Sigmoid colon (tissue), 4 donors: ENCODE data around the gene MCU.
"Not testable (repeated sequence)": the region's sequence is repeated elsewhere in the genome, so short reads cannot be mapped to it uniquely, and the experiment has no call there.

Experiments
- EP300 ChIP-seq, 4 donors: sonication (generic); formaldehyde crosslinking; IDR thresholded peaks; one replicate each; pipeline ENCODE4 v1.6.1; 2017; ENCODE audit warnings: antibody characterized with exemption in 4 of 4
- POLR2A ChIP-seq, 2 donors: fragments of 450-650 bp; IDR thresholded peaks; one replicate each; pipeline ENCODE4 v1.6.1; 2016; ENCODE audit warnings: antibody characterized with exemption in 2 of 2, mild to moderate bottlenecking in 2 of 2, moderate library complexity in 2 of 2
- POLR2AphosphoS5 ChIP-seq, 4 donors: sonication (generic); formaldehyde crosslinking; IDR thresholded peaks; one replicate each; pipeline ENCODE4 v1.6.1; 2017; ENCODE audit warnings: antibody characterized with exemption in 4 of 4
- TF ChIP-seq, protein P1 (sequence below), 4 experiments: fragments of 450-650 bp in 3 of 4; fragments of 200-600 bp in 1 of 4; IDR thresholded peaks; one replicate each; pipeline ENCODE4 v1.5.1; 2016 to 2019; ENCODE audit warnings: antibody characterized with exemption in 4 of 4, mild to moderate bottlenecking in 3 of 4, moderate library complexity in 2 of 4

DNA sequence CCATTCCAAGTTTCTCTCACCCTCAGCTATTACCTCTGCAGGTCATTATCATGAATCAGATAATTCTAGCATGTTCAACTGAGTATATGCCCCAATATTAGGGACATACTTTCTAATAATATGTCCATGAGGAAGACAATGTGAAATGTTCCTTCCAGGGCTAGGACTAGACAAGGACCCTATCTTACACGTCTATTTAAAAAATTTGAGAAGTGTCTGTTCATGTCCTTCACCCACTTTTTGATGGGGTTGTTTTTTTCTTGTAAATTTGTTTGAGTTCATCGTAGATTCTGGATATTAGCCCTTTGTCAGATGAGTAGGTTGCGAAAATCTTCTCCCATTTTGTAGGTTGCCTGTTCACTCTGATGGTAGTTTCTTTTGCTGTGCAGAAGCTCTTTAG is 45.0 kb upstream of the MCU start:
- not testable (repeated sequence) for TF ChIP-seq EP300, POLR2A, POLR2AphosphoS5 (IDR thresholded peaks at IDR 0.05)
- TF ChIP-seq, protein P1, sequence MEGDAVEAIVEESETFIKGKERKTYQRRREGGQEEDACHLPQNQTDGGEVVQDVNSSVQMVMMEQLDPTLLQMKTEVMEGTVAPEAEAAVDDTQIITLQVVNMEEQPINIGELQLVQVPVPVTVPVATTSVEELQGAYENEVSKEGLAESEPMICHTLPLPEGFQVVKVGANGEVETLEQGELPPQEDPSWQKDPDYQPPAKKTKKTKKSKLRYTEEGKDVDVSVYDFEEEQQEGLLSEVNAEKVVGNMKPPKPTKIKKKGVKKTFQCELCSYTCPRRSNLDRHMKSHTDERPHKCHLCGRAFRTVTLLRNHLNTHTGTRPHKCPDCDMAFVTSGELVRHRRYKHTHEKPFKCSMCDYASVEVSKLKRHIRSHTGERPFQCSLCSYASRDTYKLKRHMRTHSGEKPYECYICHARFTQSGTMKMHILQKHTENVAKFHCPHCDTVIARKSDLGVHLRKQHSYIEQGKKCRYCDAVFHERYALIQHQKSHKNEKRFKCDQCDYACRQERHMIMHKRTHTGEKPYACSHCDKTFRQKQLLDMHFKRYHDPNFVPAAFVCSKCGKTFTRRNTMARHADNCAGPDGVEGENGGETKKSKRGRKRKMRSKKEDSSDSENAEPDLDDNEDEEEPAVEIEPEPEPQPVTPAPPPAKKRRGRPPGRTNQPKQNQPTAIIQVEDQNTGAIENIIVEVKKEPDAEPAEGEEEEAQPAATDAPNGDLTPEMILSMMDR (IDR thresholded peaks at IDR 0.05), result not testable (repeated sequence)
